Activated CD4-positive, CD25-positive, alpha-beta regulatory T cell treated with anti-CD3 and anti-CD28 coated beads, Interleukin-2, amount 50 U/mL, for 24 hours (primary cell): ENCODE data around the gene PNPLA2.
A peak's percentile ranks its signal among the peaks of the same experiment; 100 is the strongest.

Experiments
- ATAC-seq, 2 donors: fragments of 150-1000 bp; cut with Tn5 transposase; one replicate each; pipeline ENCODE4 v1.10.0; 2021; ENCODE audit warnings: mild to moderate bottlenecking in 1 of 2, moderate library complexity in 1 of 2

PNPLA2 gene, protein sequence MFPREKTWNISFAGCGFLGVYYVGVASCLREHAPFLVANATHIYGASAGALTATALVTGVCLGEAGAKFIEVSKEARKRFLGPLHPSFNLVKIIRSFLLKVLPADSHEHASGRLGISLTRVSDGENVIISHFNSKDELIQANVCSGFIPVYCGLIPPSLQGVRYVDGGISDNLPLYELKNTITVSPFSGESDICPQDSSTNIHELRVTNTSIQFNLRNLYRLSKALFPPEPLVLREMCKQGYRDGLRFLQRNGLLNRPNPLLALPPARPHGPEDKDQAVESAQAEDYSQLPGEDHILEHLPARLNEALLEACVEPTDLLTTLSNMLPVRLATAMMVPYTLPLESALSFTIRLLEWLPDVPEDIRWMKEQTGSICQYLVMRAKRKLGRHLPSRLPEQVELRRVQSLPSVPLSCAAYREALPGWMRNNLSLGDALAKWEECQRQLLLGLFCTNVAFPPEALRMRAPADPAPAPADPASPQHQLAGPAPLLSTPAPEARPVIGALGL

GRCh38 chr11:818396-819128 is at the start of gene PNPLA2:
Gene PNPLA2, plus strand, starts transcription at chr11:818914. Its CDS starts 805 bp downstream, at chr11:819719.
- no peak for ATAC-seq

DNA sequence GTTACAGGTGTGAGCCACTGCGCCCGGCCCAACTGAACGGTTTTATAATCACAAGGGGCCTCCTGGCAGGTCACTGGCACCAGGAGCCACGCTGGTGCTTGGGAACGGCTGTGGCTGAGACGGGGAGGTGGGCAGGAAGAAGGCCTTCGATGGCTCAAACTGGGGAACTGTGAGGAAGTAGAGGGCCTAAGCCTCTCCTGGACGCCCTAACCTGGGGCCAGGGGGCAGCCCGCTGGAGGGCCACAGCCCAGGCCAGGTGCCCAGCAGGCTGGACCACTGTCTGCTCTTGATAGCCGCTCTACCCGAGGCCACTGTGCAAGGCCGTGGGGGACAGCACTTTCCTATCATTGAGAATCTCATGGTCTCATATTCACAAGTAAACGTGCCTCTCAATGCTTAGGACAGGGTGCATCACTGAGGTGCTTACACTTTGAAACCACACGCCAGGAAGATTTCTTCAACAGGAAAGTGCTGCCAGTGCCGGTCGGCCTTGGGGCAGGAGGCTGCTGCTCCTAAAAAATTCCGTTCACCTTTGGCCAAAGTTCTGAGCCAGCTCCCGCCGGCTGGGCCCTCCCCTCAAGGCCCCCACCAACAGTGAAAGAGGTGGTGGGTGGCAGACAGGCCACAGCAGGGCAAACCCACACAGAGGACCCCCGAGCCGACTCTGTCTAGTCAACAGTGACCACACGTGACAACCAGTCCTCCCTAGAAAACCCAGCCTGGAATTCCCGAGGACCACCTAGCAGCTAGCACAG is 48.6 kb upstream of the PNPLA2 start:
- no peak for ATAC-seq

DNA sequence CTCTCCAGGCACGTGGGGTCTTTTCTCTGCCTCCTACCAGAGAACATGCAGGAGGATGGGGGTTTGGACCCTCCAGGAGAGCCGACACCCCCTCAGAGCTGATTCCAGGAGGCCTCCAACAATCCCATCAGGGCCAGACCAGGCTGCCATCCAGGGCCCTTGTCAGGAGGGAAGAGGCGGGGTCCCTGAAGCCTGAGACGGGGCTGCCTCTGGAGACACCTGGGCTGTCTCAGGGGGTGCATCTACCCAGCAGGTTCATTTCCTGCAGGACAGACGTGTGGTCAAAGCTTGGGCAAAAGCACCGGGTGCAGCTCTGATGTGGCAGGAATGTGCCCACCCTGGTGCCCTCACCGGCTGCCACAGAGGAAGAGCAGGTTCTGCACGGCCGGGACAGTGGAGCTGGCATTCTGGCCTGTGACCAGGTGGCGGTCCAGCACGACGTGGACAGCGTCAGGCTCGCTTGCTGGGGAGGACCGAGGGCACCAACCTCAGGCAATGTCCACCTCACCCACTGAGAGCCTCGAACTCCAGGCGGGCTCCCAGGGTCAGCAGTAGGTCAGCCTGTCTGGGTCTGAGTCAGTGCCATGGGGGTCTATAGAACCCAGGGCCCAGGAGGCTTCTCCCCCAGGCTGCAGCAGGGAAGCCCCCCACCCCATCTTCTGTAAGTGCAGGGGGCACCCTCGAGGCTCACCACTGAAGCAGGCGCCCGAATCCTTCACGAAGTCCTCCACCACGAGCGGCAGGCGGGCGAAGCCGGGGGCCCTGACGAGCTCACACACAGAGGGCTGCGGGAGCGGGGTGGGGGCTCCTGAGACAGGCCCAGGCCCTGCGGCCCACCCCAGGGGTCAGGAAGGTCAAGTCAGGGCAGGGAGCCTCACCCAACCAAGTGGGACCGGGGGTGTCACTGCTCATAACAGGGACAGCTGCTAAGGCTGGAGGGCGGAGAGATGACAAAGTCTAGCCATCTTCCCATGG is 47.8 kb upstream of the PNPLA2 start:
- no peak for ATAC-seq

DNA sequence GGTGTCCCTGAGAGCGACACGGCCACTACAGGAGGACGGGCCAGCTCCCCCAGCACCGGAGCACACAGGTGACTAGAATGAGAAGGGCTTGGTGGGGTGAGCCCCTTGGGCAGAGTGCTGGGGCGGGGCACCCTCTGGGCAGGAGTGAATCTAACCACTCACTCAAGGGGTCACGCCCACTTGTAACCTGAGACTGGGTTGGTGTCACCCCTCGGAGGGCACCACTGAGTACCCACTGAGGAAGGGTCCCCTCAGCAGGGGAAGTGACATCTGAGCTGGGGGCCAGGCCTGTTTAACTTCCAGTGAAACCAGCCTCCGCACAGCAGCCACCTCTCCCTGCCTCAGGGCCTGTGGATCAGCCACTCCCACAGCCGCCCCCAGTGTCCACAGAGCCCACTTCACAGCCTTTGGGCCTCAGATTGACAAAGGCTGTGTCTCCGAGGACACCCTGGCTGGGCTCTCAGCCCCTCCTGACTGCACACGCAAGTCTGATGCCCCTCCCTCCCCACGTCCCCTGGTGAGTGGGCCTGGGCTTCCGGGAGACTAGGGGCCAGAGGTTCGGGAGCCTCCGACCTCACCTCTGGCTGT is 47.0 kb upstream of the PNPLA2 start:
- no peak for ATAC-seq

DNA sequence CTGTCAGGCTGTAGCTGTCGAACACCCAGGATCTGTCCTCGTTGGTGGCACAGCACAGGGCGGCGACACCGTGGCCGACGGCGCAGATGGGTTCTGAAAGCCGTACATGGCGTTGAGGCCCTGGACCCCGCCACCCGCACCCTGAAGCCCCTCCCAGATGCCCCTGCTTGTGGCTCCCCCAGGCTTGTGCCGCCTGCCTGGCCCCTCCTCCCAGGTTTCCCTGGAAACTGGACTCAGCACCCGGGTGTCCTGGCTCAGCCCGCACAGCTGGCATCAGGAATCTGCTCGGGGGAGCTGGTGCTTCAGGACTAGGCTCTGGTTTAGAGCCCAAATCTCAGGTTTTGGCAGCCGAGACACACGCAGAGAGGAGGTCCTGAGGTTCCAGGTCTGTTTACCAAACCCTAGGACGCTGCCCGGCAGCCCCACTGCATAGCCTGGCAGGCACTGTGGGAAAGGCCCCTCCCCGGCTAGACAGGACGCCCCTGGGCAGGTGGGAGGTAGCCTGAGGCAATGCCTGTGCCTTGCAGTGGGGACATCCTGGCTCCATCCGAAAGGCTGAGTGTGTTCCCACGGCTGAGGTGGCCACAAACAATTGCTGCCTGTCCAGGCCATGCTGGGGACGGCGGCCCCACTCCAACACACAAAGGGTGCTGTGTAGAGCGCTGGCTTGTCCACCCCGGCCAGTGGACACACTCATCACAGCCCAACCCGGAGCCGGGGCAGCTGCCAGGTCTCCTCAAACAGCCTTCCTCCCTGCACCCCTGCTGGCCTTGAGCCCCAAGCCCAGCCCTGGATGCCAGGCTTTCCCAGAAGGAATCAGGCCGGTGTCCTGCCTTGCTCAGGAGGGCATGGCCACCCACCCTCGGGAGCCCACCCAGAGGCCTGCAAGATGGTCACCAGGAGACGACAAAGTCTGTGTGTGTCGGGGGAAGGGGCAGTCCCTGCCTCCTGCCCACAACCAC is 46.0 kb upstream of the PNPLA2 start:
- ATAC-seq = no peak

DNA sequence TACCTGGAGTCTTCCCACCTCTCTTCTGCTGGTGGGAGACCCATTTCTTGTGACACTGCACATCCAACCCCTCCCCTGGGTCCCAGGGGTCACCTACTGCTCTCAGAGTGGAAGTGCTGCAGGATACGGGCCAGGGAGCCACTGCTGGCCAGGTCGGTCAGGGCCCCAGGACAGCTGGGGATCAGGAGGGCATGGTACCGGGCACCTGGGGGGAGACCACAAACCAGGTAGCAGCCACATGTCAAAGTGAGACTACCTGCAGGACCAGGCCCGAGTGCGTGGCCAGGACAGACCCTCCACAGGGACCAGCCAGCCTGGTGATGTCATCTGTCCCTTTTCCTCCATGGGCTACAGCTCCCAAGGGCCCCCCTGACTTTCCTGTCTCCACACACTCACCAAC is 45.3 kb upstream of the PNPLA2 start:
- no peak for ATAC-seq

DNA sequence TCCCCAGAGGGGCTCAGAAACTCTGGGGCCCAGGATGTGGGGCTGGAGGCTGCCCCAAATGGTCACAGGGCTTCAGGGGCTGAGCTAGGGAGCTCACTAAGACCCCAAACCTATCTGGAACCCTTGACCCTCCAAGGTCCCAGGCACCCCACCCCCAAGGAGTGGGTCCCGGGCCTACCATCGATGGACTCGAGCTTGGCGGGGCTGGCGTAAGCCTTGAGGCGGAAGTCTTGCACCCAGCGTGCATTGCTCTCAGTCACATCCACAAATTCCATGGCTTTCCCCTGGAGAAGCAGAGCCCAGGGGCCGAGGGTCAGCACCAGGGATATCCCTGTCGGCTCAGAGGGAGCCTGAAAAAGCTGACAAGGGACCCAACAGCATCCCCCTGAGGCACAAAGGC is 44.9 kb upstream of the PNPLA2 start:
- ATAC-seq = no peak

- no peak for ATAC-seq
Observed at GRCh38 chr11:774873-775592, 43.7 kb upstream of the PNPLA2 start.

GRCh38 chr11:776263-776560 is 42.5 kb upstream of the PNPLA2 start:
- no peak for ATAC-seq

- peak; percentile 41 to 55 for ATAC-seq
Observed at GRCh38 chr11:776561-777287, 42.0 kb upstream of the PNPLA2 start.

GRCh38 chr11:777288-778255 is 41.1 kb upstream of the PNPLA2 start, which contains the start of gene GATD1:
Gene GATD1, minus strand, starts transcription at chr11:777487. Its CDS starts 25 bp downstream, at chr11:777462.
- ATAC-seq = peak; percentile 84 to 86

- ATAC-seq = no peak
Observed at GRCh38 chr11:778976-779954, 39.4 kb upstream of the PNPLA2 start.

GRCh38 chr11:779955-780532 is 38.7 kb upstream of the PNPLA2 start:
- no peak for ATAC-seq

- no peak for ATAC-seq
Observed at GRCh38 chr11:782264-783174, 36.2 kb upstream of the PNPLA2 start.

GRCh38 chr11:783581-784015 is 35.1 kb upstream of the PNPLA2 start:
- peak in 1 of 2 donors; percentile 74 for ATAC-seq
